Measurements from ENCODE around the gene GMCL1. TPM values are rescaled to one million over a fixed set of nuclear protein-coding genes. Genes with fewer than 3 reads are reported as not detected.

GMCL1 gene
- total RNA-seq (2021) (17.2 to 21.6 TPM (median 20.5 TPM) in 3 replicates), Bru-seq, nascent RNA (percentile 84 among the genes with signal in this experiment)
- long read RNA-seq, experiment 1, full-length matches to known transcripts, result 183 of 209 reads
- long read RNA-seq, experiment 1, partial matches to known transcripts, result 14 of 209 reads
- long read RNA-seq, experiment 1, other reads (novel, unspliced or antisense), result 12 of 209 reads
- long read RNA-seq, experiment 2, full-length matches to known transcripts, result 21 of 42 reads
- long read RNA-seq, experiment 2, partial matches to known transcripts, result 0 of 42 reads
- long read RNA-seq, experiment 2, other reads (novel, unspliced or antisense), result 21 of 42 reads
- long read RNA-seq, experiment 3, full-length matches to known transcripts, result 12 of 19 reads
- long read RNA-seq, experiment 3, partial matches to known transcripts, result 6 of 19 reads
- long read RNA-seq, experiment 3, other reads (novel, unspliced or antisense), result 1 of 19 reads

DNA sequence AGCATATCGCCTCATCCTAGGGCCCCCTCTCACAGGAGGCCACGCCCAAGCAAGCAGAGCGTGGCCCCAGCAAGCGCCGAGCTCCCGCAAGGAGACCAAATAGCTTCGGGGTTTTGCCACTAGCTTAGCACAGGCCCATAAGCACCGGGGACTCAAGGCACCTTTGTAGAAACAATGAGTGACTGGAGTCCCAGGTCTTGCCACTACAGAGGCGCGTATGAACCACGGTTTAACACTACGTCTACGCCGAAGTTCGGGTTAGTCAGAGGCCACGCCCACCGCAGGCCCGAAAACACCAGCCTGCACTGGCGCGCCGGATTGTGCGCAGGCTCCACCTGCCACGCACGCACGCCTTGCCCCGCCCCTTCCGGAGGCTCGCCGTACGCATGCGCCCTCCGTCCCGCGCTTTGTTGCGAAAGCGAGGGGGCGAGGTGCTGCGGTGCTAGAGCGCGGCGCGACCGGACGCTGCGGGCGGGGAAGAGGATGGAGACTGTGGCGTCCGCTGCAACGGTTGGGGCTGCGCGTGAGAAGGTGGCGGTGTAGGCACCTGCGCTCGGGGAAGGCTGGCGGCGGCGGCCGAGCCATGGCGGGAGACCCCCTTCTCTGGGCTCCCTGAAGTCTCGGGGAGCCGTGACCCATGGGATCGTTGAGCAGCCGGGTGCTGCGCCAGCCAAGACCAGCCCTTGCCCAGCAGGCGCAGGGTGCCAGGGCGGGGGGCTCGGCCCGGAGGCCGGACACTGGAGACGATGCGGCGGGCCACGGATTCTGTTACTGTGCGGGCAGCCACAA is at the start of gene GMCL1:
GMCL1 (plus strand) TSS at position 405 of the 789 bp plus-strand sequence; CDS start at position 638, 233 bp downstream.
- POLR2A ChIA-PET, result interaction anchor here (0.9 to 1.1 kb wide), 2 partner anchors 85 to 105 kb away, joined by 3 to 4 read pairs; no protein-coding TSS in a partner anchor
- no peaks in the 10 kb centered on the region for H3K27me3 Mint-ChIP-seq (ENCODE audit: low read depth)
- H3K27ac Mint-ChIP-seq, result peak within 1 kb of the TSS; percentile 96
- CTCF ChIA-PET, result interaction anchor here (0.7 to 1.9 kb wide), 3 partner anchors 13 to 105 kb away, joined by 3 to 22 read pairs (median 10); no protein-coding TSS in a partner anchor
- DNase-seq (ENCODE audit: low spot score) (peak; percentile 98), ATAC-seq (peak; percentile 94)
- H3K4me1 Mint-ChIP-seq, result peaks cover 21% of the 10 kb centered on the region
- H3K36me3 Mint-ChIP-seq, result peaks cover 6% of the 10 kb centered on the region; the same call in 1 of the 2 replicates
- H3K9me3 Mint-ChIP-seq, result no peaks in the 10 kb centered on the region
- peak within 1 kb of the TSS; percentile 87 for H3K4me3 Mint-ChIP-seq
- TF ChIP-seq NR1H2 (CRISPR knock-in tag; IDR thresholded peaks at IDR 0.05), result no peak
- TF ChIP-seq MAX (CRISPR knock-in tag; IDR thresholded peaks at IDR 0.05), result peak; percentile 99
- TF ChIP-seq, protein P1, sequence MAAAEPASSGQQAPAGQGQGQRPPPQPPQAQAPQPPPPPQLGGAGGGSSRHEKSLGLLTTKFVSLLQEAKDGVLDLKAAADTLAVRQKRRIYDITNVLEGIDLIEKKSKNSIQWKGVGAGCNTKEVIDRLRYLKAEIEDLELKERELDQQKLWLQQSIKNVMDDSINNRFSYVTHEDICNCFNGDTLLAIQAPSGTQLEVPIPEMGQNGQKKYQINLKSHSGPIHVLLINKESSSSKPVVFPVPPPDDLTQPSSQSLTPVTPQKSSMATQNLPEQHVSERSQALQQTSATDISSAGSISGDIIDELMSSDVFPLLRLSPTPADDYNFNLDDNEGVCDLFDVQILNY (CRISPR knock-in tag; IDR thresholded peaks at IDR 0.05), result peak; percentile 92
- TF ChIP-seq GTF2I (CRISPR knock-in tag; conservative IDR thresholded peaks at IDR 0.05), result no peak
- TF ChIP-seq, protein P2, sequence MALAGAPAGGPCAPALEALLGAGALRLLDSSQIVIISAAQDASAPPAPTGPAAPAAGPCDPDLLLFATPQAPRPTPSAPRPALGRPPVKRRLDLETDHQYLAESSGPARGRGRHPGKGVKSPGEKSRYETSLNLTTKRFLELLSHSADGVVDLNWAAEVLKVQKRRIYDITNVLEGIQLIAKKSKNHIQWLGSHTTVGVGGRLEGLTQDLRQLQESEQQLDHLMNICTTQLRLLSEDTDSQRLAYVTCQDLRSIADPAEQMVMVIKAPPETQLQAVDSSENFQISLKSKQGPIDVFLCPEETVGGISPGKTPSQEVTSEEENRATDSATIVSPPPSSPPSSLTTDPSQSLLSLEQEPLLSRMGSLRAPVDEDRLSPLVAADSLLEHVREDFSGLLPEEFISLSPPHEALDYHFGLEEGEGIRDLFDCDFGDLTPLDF (CRISPR knock-in tag; IDR thresholded peaks at IDR 0.05), result 0 out of 2 replicates have a peak, but pooled peaks have one; percentile 50
- TF ChIP-seq SMAD3 (CRISPR knock-in tag; IDR thresholded peaks at IDR 0.05; ENCODE audit: borderline replicate concordance), result peak; percentile 93
- peak; percentile 91 for TF ChIP-seq FOXP4 (CRISPR knock-in tag; IDR thresholded peaks at IDR 0.05)
- TF ChIP-seq EMX1 (CRISPR knock-in tag; IDR thresholded peaks at IDR 0.05), result no peak
- TF ChIP-seq, protein P3, sequence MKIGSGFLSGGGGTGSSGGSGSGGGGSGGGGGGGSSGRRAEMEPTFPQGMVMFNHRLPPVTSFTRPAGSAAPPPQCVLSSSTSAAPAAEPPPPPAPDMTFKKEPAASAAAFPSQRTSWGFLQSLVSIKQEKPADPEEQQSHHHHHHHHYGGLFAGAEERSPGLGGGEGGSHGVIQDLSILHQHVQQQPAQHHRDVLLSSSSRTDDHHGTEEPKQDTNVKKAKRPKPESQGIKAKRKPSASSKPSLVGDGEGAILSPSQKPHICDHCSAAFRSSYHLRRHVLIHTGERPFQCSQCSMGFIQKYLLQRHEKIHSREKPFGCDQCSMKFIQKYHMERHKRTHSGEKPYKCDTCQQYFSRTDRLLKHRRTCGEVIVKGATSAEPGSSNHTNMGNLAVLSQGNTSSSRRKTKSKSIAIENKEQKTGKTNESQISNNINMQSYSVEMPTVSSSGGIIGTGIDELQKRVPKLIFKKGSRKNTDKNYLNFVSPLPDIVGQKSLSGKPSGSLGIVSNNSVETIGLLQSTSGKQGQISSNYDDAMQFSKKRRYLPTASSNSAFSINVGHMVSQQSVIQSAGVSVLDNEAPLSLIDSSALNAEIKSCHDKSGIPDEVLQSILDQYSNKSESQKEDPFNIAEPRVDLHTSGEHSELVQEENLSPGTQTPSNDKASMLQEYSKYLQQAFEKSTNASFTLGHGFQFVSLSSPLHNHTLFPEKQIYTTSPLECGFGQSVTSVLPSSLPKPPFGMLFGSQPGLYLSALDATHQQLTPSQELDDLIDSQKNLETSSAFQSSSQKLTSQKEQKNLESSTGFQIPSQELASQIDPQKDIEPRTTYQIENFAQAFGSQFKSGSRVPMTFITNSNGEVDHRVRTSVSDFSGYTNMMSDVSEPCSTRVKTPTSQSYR (CRISPR knock-in tag; IDR thresholded peaks at IDR 0.05), result peak; percentile 20; the same call in 1 of the 2 replicates
- TF ChIP-seq RELA (CRISPR knock-in tag; IDR thresholded peaks at IDR 0.05; ENCODE audit: borderline replicate concordance), result no peak; the same call in 1 of the 2 replicates
- peak; percentile 97 for TF ChIP-seq TEAD1 (CRISPR knock-in tag; IDR thresholded peaks at IDR 0.05)
- TF ChIP-seq, protein P4, sequence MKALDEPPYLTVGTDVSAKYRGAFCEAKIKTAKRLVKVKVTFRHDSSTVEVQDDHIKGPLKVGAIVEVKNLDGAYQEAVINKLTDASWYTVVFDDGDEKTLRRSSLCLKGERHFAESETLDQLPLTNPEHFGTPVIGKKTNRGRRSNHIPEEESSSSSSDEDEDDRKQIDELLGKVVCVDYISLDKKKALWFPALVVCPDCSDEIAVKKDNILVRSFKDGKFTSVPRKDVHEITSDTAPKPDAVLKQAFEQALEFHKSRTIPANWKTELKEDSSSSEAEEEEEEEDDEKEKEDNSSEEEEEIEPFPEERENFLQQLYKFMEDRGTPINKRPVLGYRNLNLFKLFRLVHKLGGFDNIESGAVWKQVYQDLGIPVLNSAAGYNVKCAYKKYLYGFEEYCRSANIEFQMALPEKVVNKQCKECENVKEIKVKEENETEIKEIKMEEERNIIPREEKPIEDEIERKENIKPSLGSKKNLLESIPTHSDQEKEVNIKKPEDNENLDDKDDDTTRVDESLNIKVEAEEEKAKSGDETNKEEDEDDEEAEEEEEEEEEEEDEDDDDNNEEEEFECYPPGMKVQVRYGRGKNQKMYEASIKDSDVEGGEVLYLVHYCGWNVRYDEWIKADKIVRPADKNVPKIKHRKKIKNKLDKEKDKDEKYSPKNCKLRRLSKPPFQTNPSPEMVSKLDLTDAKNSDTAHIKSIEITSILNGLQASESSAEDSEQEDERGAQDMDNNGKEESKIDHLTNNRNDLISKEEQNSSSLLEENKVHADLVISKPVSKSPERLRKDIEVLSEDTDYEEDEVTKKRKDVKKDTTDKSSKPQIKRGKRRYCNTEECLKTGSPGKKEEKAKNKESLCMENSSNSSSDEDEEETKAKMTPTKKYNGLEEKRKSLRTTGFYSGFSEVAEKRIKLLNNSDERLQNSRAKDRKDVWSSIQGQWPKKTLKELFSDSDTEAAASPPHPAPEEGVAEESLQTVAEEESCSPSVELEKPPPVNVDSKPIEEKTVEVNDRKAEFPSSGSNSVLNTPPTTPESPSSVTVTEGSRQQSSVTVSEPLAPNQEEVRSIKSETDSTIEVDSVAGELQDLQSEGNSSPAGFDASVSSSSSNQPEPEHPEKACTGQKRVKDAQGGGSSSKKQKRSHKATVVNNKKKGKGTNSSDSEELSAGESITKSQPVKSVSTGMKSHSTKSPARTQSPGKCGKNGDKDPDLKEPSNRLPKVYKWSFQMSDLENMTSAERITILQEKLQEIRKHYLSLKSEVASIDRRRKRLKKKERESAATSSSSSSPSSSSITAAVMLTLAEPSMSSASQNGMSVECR (CRISPR knock-in tag; IDR thresholded peaks at IDR 0.05; ENCODE audit: borderline replicate concordance), result peak; percentile 96
- TF ChIP-seq ZNF423 (CRISPR knock-in tag; IDR thresholded peaks at IDR 0.05), result no peak
- peak; percentile 77; the same call in 1 of the 2 replicates for TF ChIP-seq TCF7 (CRISPR knock-in tag; IDR thresholded peaks at IDR 0.05; ENCODE audit: low read depth)
- 0 out of 2 replicates have a peak, but pooled peaks have one; percentile 21 for TF ChIP-seq IRF2 (CRISPR knock-in tag; IDR thresholded peaks at IDR 0.05; ENCODE audit: borderline replicate concordance, low read depth)
- TF ChIP-seq KAT7 (CRISPR knock-in tag; IDR thresholded peaks at IDR 0.05; ENCODE audit: borderline replicate concordance), result peak; percentile 70; the same call in 1 of the 2 replicates
- TF ChIP-seq NFE2L1 (CRISPR knock-in tag; IDR thresholded peaks at IDR 0.05), result peak; percentile 79; the same call in 1 of the 2 replicates
- TF ChIP-seq GABPB1 (CRISPR knock-in tag; IDR thresholded peaks at IDR 0.05), result peak; percentile 85
- no peak for TF ChIP-seq NFATC4 (CRISPR knock-in tag; IDR thresholded peaks at IDR 0.05)
- peak; percentile 98 for TF ChIP-seq ZNF232 (CRISPR knock-in tag; IDR thresholded peaks at IDR 0.05)
- no peak for TF ChIP-seq PRRX2 (CRISPR knock-in tag; IDR thresholded peaks at IDR 0.05)
- TF ChIP-seq NFYB (CRISPR knock-in tag; conservative IDR thresholded peaks at IDR 0.05; ENCODE audit: low read depth), result no peak
- TF ChIP-seq ETV6 (CRISPR knock-in tag; IDR thresholded peaks at IDR 0.05), result peak; percentile 97
